Measurements from ENCODE around the gene COL26A1.

The COL26A1 gene

DNA sequence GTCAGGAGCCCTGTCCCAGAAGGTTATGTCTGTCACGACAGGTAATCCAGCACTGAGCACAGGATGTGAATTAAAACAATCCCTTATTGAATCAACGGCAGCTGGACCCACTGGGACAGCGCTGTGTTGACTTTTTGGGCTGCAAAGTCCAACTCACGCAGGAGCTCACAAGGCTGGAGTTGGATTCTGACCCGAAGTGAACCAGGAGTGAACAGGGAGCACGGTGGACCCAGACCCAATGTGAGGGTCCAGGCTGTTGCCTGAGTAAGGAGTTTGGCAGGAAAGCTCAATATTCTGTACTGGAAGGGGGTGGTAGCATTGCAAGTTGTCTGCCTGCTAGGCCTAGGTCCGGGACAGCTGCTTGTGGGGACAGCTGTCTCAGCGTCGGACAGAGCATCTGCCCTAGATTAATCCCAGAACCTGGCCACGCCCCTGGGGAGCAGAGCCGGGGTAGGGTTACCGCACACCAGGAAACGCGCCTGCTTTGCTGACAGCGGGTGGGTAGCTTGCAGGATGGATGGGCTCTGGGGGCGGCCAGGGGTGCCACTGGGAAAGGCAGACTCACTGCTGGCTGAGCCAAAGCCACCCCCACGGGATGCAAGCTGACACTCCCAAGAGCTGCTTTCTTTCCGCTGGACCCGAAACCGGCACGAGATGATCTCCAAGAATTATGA is 24.0 kb downstream of the COL26A1 start:
- Mint-ChIP-seq H3K4me1 (peaks cover 34% of the 10 kb centered on the region), H3K4me3 (peak overlapping the region in 1 of 2 donors; percentile 49), H3K9me3 (no peaks in the 10 kb centered on the region), H3K27ac (no peak overlapping the region), H3K27me3 (no peaks in the 10 kb centered on the region)
- no peak for DNase-seq
- no peak for ATAC-seq

DNA sequence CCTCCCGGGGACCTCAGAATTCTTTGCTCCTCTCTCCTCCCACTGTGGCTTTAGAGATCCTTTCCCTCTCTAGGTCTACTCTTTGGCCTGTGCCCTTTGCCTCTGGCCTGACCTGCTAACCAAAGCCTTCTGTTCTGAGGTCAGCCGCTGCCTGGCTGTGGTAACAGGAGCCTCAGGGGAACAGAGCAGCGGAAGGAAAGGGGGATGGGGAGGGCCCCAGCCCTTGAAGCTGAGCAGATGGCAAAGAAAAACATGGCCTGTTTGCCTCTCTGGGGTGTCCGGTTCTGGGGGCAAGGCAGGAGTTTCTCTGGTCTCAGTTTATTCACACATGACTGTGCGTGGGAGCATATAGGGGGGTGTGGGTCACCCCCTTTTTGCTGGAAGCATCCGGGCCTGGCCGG is 28.2 kb downstream of the COL26A1 start:
- no peaks in the 10 kb centered on the region for H3K27me3 Mint-ChIP-seq
- H3K27ac Mint-ChIP-seq, result peak overlapping the region; percentile 97 to 99
- no peaks in the 10 kb centered on the region for H3K9me3 Mint-ChIP-seq
- DNase-seq (peak; percentile 36 to 67), ATAC-seq (peak; percentile 97)
- H3K4me1 Mint-ChIP-seq, result peaks cover 40% of the 10 kb centered on the region
- H3K4me3 Mint-ChIP-seq, result peak overlapping the region; percentile 34 to 71

DNA sequence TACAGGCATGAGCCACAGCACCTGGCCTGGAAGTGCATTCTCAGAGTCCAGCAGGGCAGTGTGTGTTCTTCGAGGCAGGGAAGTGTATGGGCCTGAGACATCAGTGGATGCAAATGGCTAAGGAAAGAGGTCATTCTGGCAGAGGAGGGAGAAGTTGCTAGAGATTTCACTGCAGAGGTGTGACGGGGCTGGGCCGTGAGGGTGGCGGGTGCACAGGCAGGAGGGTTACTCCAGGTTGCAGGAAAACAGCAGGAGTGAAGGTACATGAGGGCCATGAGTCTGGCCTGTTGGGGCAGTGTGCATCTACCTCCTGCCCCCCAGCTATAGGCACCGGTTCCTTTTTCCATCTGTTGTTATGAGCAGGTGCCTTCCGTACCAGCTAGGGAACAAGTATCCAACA is 29.3 kb downstream of the COL26A1 start:
- H3K27me3 Mint-ChIP-seq, result no peaks in the 10 kb centered on the region
- no peaks in the 10 kb centered on the region for H3K9me3 Mint-ChIP-seq
- H3K27ac Mint-ChIP-seq, result peak overlapping the region; percentile 1 to 28
- peaks cover 39% of the 10 kb centered on the region for H3K4me1 Mint-ChIP-seq
- no peak for DNase-seq
- ATAC-seq, result no peak
- peak overlapping the region; percentile 14 to 21 for H3K4me3 Mint-ChIP-seq

DNA sequence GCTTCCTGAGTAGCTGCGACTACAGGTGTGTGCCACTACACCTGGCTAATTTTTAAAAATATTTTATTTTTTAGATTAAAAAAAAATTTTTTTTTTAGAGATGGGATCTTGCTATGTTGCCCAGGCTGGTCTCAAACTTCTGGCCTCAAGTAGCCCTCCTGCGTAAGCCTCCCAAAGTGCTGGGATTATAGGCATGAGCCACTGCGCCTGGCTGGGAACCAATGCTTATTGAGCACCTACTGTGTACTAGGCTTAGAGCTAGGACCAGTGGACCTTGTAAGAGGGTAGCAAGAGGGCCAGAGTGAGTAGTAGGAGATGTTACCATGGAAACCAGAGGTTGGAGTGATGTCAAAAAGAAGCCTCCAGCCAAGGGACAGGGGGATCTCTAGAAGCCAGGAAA is 31.2 kb downstream of the COL26A1 start:
- no peak overlapping the region for H3K27ac Mint-ChIP-seq
- no peaks in the 10 kb centered on the region for H3K27me3 Mint-ChIP-seq
- peaks cover 30% of the 10 kb centered on the region for H3K4me1 Mint-ChIP-seq
- DNase-seq (no peak), ATAC-seq (no peak)
- no peak overlapping the region for H3K4me3 Mint-ChIP-seq
- no peaks in the 10 kb centered on the region for H3K9me3 Mint-ChIP-seq

DNA sequence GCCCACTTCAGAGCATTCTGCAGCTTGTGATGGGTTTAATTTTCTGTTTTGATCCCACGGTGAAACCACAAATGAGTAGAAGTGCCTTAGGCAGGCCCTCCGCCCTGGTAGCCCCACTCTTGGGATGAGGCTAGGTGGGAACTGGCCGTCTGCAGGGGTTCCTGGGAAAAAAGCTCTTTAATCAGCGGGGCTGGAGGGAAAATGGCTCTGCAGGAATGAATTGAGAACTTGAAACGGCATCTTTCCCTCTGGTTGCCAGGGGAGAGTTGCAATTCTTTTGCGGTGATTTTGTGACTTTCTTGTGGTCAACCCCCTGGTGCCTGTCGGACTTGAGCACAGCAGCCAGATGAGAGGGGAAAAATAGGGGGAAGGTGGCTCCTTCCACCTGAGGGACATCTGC is 32.7 kb downstream of the COL26A1 start:
- H3K27ac Mint-ChIP-seq, result no peak overlapping the region
- DNase-seq (no peak), ATAC-seq (no peak)
- H3K27me3 Mint-ChIP-seq, result no peaks in the 10 kb centered on the region
- H3K4me3 Mint-ChIP-seq, result no peak overlapping the region
- no peaks in the 10 kb centered on the region for H3K9me3 Mint-ChIP-seq
- peaks cover 25% of the 10 kb centered on the region for H3K4me1 Mint-ChIP-seq

DNA sequence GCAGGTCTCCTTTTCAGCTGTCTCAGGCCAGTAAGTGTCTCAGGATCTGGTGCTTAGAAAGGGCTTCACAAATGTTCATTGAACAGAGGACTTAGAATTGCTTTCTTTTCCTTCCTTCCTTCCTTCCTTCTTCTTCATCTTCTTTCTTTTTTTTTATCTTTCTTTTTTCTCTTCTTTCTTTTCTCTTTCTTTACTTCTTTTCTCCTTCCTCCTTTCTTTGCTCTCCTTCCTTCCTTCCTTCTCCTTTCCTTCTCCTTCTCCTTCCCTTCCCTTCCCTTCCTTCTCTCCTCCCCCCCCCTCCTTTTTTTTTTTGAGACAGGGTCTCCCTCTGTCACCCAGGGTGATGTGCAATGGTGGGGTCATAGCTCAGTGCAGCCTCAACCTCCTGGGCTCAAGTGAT is 34.6 kb downstream of the COL26A1 start:
- DNase-seq (no peak), ATAC-seq (no peak)
- Mint-ChIP-seq H3K4me1 (peaks cover 6% of the 10 kb centered on the region), H3K27me3 (no peaks in the 10 kb centered on the region), H3K9me3 (no peaks in the 10 kb centered on the region), H3K4me3 (no peak overlapping the region), H3K27ac (no peak overlapping the region)

DNA sequence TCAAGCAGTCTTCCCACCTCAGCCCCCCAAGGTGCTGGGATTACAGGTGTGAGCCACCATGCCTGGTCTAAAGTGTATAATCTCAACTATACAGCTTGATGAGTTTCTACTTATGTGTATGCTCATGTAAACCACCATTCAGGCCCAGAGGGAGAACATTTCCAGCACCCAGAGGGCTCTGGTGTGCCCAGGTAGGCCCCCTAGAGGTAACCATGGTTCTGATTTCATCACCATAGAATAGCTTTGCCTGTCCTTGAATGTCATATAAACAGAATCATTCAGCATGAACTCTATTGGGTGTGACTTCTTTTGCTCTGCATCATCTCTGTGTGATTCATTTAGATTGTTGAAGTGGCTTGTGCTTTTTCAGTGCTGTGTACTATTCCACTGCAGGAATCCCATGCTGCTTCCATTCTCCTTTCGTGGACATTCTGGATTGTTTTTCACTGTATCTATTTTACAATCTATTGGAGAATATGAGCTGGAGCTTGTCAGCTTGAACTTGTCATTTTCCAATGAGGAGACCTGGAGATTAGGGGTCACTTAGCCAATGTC is 35.2 kb downstream of the COL26A1 start:
- no peaks in the 10 kb centered on the region for H3K27me3 Mint-ChIP-seq
- DNase-seq (no peak), ATAC-seq (no peak)
- no peak overlapping the region for H3K4me3 Mint-ChIP-seq
- no peaks in the 10 kb centered on the region for H3K9me3 Mint-ChIP-seq
- no peak overlapping the region for H3K27ac Mint-ChIP-seq
- peaks cover 6% of the 10 kb centered on the region for H3K4me1 Mint-ChIP-seq

DNA sequence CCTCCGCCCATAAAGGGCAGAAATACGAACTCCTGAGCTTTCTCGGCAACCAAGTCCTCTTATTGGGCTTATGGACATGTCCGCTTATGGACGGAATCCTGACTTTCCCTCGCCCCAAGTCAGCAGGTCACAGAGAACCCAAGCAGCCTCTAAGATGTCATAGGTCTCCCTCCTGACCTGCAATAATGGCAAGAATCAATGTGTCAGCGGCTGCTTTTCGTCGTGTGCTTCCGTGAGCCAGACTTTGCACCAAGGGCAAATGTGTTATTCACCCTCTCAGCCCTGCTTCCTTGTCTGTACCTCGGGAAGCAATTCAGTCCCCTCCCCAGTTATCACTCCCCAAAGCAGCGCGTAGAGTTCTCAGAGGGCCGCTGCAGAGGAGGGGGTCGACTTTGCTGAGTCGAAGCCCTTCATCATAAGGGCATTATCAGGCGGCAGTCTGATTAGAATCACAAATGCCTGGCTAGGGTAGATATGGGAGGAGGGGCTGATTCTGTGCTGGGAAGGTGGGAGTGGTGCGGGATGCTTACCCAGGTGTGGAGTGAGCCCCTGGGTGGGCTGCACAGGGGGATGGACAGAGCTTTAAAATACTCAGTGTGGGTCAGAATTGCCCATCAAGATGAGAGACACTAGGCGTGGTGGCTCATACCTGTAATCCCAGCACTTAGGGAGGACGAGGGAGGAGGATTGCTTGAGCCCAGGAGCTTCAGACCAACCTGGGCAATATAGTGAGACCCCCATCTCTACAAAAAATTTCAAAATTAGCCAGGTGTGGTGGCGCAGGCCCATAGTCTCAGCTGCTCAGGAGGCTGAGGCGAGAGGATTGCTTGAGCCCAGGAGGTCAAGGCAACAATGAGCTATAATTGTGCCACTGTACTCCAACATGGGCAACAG is 36.0 kb downstream of the COL26A1 start:
- no peak overlapping the region for H3K4me3 Mint-ChIP-seq
- no peak for ATAC-seq
- no peaks in the 10 kb centered on the region for H3K9me3 Mint-ChIP-seq
- no peak for DNase-seq
- peaks cover 6% of the 10 kb centered on the region for H3K4me1 Mint-ChIP-seq
- H3K27me3 Mint-ChIP-seq, result no peaks in the 10 kb centered on the region
- H3K27ac Mint-ChIP-seq, result no peak overlapping the region

DNA sequence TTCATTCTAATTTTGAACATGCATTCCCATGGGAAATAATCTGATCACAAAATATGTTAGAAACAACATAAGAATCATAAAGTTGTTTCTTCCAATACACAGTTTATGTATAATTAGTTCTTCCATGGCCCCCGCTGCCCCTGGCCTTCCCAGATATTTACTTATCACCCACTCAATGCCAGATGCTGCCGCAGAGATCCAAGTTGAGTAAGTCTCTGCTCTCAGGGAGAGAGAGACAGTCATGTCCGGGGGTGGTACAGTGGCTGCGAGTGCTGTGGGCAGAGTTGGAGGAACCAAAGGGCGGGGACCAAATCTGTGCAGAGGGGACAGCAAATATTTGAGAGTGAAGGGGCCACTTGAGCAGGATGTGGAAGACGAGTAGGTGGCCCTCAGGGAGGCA is 37.1 kb downstream of the COL26A1 start:
- no peak for DNase-seq
- H3K4me3 Mint-ChIP-seq, result no peak overlapping the region
- H3K27ac Mint-ChIP-seq, result no peak overlapping the region
- no peaks in the 10 kb centered on the region for H3K27me3 Mint-ChIP-seq
- H3K9me3 Mint-ChIP-seq, result no peaks in the 10 kb centered on the region
- no peak for ATAC-seq
- peaks cover 6% of the 10 kb centered on the region for H3K4me1 Mint-ChIP-seq

DNA sequence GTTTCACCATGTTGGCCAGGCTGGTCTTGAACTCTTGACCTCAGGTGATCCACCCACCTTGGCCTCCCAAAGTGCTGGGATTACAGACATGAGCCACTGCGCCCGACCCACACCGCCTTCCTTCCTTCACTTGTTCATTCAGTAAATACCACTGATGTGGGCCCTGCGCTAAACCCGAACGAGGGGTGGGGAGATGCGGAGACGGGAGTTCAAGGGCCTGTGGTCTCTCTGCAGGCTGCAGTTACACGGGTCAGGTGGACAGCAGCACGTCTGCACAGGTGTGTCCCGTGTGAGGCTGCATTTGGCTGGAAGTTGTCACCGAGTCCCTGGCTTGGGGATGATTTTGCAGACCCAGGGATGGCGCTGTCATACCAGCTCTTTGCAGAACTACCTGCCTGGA is 38.1 kb downstream of the COL26A1 start:
- Mint-ChIP-seq H3K9me3 (no peaks in the 10 kb centered on the region), H3K4me1 (peaks cover 6% of the 10 kb centered on the region), H3K4me3 (no peak overlapping the region), H3K27ac (no peak overlapping the region), H3K27me3 (no peaks in the 10 kb centered on the region)
- DNase-seq, result no peak
- ATAC-seq, result no peak

DNA sequence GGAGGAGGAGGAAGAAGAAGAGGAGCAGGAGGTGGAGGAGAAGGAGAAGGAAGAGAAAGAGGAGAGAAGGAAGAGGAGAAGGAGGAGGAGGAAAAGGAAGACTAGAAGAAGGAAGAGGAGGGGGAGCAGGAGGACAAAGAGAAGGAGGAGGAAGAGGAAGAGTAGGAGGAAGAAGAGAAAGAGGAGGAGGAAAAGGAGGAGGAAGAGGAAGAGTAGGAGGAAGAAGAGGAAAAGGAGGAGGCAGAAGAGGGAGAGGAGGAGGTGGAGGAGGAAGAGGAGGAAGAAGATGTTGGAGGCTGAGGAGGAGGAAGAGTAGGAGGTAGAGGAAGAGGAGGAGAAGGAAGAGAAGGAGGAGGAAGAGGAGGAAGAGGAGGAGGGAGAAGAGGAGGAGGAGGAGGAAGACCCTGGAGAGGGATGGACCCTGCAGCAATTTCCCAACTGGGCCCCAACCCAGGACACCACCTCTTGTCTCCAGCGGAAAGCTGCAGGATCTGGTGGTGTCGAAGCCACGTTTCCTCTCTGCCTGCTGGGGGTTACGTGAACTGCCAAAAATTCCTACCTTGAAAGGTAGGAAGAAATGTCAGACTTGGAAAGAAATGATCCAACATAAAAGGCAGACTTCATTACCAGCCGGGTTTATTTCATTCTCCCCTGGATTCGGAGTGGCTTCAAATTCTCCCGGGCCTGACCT is 38.9 kb downstream of the COL26A1 start:
- DNase-seq (no peak), ATAC-seq (no peak)
- no peaks in the 10 kb centered on the region for H3K9me3 Mint-ChIP-seq
- no peak overlapping the region for H3K4me3 Mint-ChIP-seq
- H3K4me1 Mint-ChIP-seq, result no peaks in the 10 kb centered on the region
- no peaks in the 10 kb centered on the region for H3K27me3 Mint-ChIP-seq
- H3K27ac Mint-ChIP-seq, result no peak overlapping the region

DNA sequence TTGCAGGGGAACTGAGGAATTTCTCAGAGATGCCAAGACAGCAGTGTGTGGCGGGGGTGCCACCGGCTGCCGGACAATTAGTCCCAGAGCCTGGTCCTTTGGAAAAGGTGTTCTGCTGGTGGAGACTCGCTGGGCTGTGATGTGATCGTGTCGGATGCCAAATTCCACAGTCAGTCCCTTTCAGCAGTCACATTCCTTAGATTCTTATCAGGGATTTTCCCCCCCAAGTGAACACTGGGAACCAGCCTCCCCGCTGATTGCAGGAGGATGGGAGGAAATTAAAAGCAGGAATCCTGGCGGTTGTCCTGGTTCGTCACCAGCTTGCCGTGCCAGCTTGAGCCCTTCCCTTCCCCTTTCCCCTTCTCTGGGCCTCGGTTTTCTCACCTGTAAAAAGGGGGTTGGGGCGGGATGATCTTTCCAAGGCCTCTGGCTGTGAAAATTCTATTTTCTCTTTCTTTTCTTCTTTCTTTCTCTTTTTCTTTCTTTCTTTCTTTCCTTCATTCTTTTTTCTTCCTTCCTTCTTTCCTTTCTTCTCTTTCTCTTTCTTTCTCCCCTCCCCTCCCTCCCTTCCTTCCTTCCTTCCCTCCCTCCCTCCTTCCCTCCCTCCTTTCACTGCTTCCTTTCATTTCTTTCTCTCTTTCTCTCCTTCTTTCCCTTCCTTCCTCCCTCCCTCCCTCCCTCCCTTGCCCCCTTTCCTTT is 39.6 kb downstream of the COL26A1 start:
- ATAC-seq (no peak), DNase-seq (no peak)
- Mint-ChIP-seq H3K27ac (no peak overlapping the region), H3K9me3 (no peaks in the 10 kb centered on the region), H3K4me3 (no peak overlapping the region), H3K4me1 (no peaks in the 10 kb centered on the region), H3K27me3 (no peaks in the 10 kb centered on the region)

DNA sequence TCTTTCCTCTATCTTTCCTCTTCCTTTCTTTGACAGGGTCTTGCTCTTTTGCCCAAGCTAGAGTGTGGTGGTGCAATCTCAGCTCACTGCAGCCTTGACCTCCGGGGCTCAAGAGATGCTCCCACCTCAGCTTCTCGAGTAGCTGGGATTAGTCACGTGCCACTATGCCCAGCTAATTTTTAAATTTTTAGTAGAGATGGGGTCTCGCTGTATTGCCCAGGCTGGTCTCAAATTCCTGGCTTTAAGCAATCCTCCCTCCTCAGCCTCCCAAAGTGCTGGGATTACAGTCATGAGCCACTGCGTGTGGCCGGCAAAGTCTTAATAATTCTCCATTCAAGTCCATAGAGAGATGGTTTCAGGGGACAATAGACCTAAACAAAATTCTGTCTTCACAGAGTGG is 40.2 kb downstream of the COL26A1 start:
- Mint-ChIP-seq H3K9me3 (no peaks in the 10 kb centered on the region), H3K4me1 (no peaks in the 10 kb centered on the region), H3K27ac (no peak overlapping the region), H3K27me3 (no peaks in the 10 kb centered on the region), H3K4me3 (no peak overlapping the region)
- ATAC-seq, result no peak
- DNase-seq, result no peak

DNA sequence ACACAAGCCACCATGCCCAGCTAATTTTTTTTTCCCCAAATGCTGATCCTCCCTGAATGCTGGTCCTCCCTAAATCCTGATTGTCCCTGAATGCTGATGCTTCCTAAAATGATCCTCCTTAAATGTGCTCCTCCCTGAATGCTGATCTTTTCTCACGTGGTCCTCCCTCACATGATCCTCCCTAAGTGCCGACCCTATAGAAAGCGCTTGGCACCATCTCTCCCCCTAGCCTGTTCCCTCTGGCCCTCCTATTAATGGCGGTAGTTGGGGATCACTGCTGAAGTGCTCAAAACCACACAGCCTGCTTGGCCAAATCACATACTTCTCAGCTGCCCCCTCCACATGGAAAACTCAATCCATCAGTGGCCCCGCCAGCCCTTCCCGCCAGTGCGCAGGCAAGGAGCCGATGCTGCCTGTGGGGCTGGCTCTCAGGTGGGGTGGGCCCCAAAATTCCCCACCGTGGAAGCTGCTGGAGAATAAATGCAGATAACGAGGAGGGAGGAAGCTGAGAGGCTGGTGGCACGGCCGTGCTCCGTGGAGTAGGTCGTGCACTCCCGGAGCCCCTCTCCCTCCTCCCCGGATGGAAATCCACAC is 42.9 kb downstream of the COL26A1 start:
- ATAC-seq, result no peak
- H3K4me1 Mint-ChIP-seq, result no peaks in the 10 kb centered on the region

More for the DNA sequence above, 42.9 kb downstream of the COL26A1 start:
- Mint-ChIP-seq H3K4me3 (no peak overlapping the region), H3K27ac (no peak overlapping the region), H3K9me3 (peaks cover 6 to 16% of the 10 kb centered on the region in 2 donors), H3K27me3 (no peaks in the 10 kb centered on the region)
- no peak for DNase-seq

All from stimulated activated naive CD8-positive, alpha-beta T cell treated with anti-CD3 and anti-CD28 coated beads, Interleukin-15, amount 100 ng/mL, for 72 hours (primary cell).